NB4 (cell line): ENCODE data around the gene TSPAN18.

Experiments
- CTCF ChIP-seq: IDR thresholded peaks from one replicate; pipeline ENCODE4 v1.5.1; 2012; ENCODE audit warnings: low read depth, low read length
- POLR2A ChIP-seq: IDR thresholded peaks from 2 replicates; pipeline ENCODE4 v1.6.1; 2011; ENCODE audit warnings: mild to moderate bottlenecking; ENCODE audit not compliant: insufficient read length; ENCODE audit errors: extremely low read depth

- TF ChIP-seq CTCF (no peak), POLR2A (no peak)
These were observed 53.2 kb downstream of the TSPAN18 start for GRCh38 chr11:44779736-44780520.
